VCaP (cell line): ENCODE results near the gene C1orf94.

Source experiments
- H3K27ac ChIP-seq: fragments of 450-650 bp; 2 replicates; pipeline ENCODE4 v1.5.1; 2017
- TF ChIP-seq, protein P1 (sequence below): fragments of 450-650 bp; conservative IDR thresholded peaks from 2 replicates; pipeline ENCODE4 v1.5.1; 2017; ENCODE audit warnings: mild to moderate bottlenecking, moderate library complexity

Gene C1orf94

DNA sequence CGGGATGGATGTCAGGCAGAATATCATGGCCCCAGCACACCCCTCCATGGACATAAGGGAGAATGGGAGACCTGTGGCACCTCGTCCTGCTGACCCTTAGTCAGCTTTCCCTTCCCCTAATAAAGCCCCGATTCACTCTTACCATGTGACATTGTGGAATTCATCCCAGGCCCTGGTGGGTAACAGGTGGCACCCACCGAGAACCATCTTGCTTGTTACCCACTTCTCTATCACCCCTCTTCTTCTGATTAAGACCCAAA, 44.6 kb upstream of the C1orf94 start:
- H3K27ac ChIP-seq, result no peak overlapping the region
- TF ChIP-seq, protein P1, sequence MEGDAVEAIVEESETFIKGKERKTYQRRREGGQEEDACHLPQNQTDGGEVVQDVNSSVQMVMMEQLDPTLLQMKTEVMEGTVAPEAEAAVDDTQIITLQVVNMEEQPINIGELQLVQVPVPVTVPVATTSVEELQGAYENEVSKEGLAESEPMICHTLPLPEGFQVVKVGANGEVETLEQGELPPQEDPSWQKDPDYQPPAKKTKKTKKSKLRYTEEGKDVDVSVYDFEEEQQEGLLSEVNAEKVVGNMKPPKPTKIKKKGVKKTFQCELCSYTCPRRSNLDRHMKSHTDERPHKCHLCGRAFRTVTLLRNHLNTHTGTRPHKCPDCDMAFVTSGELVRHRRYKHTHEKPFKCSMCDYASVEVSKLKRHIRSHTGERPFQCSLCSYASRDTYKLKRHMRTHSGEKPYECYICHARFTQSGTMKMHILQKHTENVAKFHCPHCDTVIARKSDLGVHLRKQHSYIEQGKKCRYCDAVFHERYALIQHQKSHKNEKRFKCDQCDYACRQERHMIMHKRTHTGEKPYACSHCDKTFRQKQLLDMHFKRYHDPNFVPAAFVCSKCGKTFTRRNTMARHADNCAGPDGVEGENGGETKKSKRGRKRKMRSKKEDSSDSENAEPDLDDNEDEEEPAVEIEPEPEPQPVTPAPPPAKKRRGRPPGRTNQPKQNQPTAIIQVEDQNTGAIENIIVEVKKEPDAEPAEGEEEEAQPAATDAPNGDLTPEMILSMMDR, result no peak

DNA sequence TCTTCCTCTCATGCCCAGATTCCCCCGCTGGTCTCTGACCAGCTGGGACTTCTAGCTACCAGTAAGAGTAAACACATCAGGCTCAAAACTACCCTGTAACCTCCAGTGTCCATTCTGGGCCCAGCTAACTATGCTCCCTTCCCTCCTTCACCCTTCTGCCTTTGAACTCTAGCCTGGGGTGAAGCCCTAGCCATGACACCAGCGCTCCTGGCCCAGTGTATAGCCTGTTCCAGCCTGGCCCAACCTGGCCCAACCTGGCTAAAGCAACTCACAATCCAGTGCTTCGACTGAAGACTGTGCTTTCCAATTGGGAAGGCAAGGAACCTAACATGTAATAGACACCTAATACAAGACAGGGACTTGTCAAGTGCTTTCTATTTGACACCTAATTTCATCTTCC, 39.3 kb upstream of the C1orf94 start:
- no peak overlapping the region for H3K27ac ChIP-seq
- TF ChIP-seq, protein P1, result no peak

DNA sequence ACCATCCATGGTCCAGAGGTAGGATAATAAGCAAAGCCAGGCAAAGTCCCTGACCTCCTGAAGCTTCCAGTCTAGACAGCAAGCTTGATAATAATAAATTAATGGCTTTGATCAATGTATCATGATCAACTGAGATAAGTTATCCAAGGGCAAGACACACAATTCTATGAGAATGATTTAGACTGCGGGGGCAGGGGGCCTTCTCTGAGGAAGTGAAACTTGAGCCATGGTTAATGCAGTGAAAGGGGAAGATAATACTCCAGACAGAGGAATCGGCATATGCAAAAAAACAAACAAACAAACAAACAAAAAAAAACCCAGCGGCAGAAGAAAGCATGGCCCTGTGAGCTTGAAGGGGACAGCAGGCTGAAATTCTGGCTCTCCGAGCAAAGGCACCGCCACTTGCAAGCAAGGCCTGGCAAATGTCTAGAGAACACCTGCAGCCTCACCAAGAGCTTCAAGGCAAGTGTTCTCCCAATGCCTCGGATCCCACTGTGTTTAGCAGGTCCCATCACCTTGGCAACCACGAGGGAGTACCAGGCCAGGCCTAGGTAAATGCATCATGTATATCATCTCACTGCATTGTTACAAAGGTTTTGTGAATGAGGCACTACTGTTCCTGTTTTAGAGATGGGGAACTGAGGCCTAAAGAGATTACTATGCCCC, 36.6 kb upstream of the C1orf94 start:
- H3K27ac ChIP-seq, result no peak overlapping the region
- TF ChIP-seq, protein P1, result no peak

DNA sequence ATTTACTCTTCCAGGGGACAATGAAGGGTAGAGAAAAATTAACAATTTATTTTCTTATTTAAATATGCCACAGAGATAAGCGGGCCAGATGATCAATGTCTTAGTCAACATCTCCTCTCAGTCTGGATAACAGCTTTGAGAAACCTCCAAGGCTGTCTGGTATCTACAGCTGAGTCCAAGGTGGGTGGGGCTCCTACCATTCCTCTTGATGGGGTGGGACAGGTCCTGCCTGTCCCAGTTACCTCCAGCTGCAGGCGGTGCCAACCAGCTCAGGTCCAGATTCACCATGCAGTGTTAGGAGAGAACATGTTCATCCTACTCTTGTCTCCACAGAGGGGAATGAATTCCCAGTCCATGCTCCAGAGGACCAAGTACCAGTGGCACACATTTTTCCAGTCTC, 32.7 kb upstream of the C1orf94 start:
- TF ChIP-seq, protein P1, result no peak
- no peak overlapping the region for H3K27ac ChIP-seq

DNA sequence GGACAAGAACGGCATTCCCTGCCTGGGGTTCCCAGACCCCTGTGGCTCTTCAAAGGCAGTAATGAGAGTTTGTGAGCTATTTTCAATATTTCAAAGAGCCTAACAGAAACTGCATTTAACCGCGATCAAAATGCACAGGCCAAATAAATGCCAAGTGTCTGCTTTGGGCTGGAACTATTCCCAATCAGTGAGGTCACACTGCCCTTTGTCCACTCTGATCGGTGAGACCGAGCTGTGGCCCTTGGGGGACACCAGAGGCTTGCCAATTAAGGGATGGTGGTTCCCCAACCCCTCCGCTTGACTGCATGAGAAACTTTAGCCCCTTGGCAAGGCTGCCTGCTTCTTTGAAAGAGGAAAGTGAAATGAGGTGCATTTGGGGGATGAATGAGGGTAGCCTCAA, 31.9 kb upstream of the C1orf94 start:
- no peak overlapping the region for H3K27ac ChIP-seq
- TF ChIP-seq, protein P1, result no peak

DNA sequence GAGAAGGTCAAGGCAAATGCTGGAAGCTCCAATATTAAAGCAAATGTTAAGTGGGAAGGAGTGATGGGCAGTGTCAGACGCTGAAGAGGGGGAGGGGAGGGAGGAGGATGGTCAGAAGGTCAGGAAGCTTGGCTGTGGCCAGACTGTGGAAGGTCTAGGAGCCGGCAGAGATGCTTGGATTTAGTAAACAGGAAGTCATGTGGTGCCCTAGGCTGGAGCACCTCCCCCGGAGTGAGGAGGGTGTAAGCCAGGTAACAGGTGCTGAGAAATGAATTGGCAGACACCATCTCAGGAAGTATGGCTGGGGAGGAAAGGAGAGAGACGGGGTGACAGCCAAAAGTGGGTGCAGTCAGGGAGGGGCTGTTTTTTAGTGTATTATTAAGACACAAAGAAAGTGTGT, 29.4 kb upstream of the C1orf94 start:
- H3K27ac ChIP-seq, result no peak overlapping the region
- TF ChIP-seq, protein P1, result no peak

DNA sequence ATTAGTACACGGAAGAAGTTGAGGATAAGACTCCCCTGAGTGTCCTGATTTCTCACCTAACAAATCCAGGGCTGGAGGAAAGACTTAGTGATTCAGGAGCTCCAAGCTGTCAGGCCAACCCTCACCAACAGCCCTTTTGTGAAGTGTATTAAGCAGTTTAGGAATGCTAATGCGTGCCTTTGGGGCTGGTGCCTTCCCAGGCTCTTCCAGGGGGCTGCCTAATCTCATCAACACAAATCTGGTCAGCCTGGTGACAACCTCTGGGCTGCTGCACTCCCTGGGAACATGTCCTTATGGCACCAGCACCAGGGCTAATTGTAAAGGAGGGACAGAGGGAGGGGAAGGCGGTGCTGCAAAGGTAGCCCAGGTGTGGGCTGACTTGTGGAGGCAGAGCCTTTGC, 27.2 kb upstream of the C1orf94 start:
- H3K27ac ChIP-seq, result no peak overlapping the region
- TF ChIP-seq, protein P1, result no peak
